Body of pancreas (tissue), 4 donors: ENCODE data around the gene TESK2.

Experiments used
- POLR2A ChIP-seq, 3 donors: fragments of 450-650 bp; IDR thresholded peaks; one replicate each; pipeline ENCODE4 v1.6.1; 2016; ENCODE audit warnings: antibody characterized with exemption in 3 of 3, mild to moderate bottlenecking in 2 of 3
- TF ChIP-seq, protein P1 (sequence below), 7 experiments: fragments of 450-650 bp in 4 of 7; fragments of 200-600 bp in 3 of 7; sonication (generic) in 3 of 7; IDR thresholded peaks; one replicate each; pipeline ENCODE4 v1.5.1; 2016 to 2019; ENCODE audit warnings: antibody characterized with exemption in 7 of 7

DNA sequence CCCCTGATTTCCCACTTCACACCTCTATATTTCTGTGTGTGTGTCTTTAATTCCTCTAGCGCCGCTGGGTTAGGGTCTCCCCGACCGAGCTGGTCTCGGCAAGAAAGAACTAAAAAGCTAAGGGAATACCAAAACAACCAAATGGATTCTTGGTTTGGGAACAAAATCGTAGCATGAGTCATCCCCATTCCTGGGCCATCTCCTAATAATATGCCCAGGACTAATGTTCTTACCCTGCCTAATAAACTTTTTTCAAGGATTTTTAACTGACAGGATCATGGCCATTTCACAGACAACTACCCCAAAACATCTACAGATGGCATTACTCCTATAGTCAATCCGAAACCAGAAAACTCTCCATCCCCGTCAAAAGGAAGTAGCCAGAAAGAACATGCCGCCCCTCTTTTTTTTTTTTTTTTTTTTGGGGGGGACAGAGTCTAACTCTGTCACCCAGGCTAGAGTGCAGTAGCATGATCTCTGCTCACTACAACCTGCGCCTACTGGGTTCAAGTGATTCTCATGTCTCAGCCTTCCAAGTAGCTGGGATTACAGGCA lies 168.4 kb downstream of the TESK2 start:
- TF ChIP-seq, protein P1, sequence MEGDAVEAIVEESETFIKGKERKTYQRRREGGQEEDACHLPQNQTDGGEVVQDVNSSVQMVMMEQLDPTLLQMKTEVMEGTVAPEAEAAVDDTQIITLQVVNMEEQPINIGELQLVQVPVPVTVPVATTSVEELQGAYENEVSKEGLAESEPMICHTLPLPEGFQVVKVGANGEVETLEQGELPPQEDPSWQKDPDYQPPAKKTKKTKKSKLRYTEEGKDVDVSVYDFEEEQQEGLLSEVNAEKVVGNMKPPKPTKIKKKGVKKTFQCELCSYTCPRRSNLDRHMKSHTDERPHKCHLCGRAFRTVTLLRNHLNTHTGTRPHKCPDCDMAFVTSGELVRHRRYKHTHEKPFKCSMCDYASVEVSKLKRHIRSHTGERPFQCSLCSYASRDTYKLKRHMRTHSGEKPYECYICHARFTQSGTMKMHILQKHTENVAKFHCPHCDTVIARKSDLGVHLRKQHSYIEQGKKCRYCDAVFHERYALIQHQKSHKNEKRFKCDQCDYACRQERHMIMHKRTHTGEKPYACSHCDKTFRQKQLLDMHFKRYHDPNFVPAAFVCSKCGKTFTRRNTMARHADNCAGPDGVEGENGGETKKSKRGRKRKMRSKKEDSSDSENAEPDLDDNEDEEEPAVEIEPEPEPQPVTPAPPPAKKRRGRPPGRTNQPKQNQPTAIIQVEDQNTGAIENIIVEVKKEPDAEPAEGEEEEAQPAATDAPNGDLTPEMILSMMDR (IDR thresholded peaks at IDR 0.05) = no peak
- TF ChIP-seq POLR2A (IDR thresholded peaks at IDR 0.05) = no peak
